K562 (cell line): ENCODE data around the gene MRPL55. TPM values are rescaled to one million over a fixed set of nuclear protein-coding genes. Genes with fewer than 3 reads are reported as not detected.

Experiments
- CCAR2 ChIP-seq: fragments of 200-400 bp; formaldehyde crosslinking; IDR thresholded peaks from 2 replicates; pipeline ENCODE4 v1.6.1; 2017; ENCODE audit warnings: mild to moderate bottlenecking, low read depth, low read length
- E2F8 ChIP-seq: fragments of 450-650 bp; IDR thresholded peaks from 2 replicates; pipeline ENCODE4 v1.7.1; 2018; ENCODE audit warnings: mild to moderate bottlenecking, low read depth; ENCODE audit not compliant: partially characterized antibody
- MBD1 ChIP-seq: fragments of 250-450 bp; sonication (Bioruptor Pico); IDR thresholded peaks from 2 replicates; pipeline ENCODE4 v1.8.0; 2022; ENCODE audit warnings: inconsistent platforms
- MCM3 ChIP-seq: fragments of 450-650 bp; IDR thresholded peaks from 2 replicates; pipeline ENCODE4 v1.6.1; 2016
- POLR2B ChIP-seq: fragments of 450-650 bp; IDR thresholded peaks from 2 replicates; pipeline ENCODE4 v1.6.1; 2018; ENCODE audit warnings: low read depth; ENCODE audit not compliant: partially characterized antibody
- RERE ChIP-seq: sonication (generic); formaldehyde crosslinking; IDR thresholded peaks from 2 replicates; pipeline ENCODE4 v1.8.0; 2023; ENCODE audit warnings: missing genetic modification reagents, mild to moderate bottlenecking, borderline replicate concordance
- THAP12 ChIP-seq: fragments of 250-450 bp; sonication (Bioruptor Pico); IDR thresholded peaks from 2 replicates; pipeline ENCODE4 v1.9.0; 2021; ENCODE audit warnings: mild to moderate bottlenecking, inconsistent platforms
- TSHZ1 ChIP-seq: fragments of 250-450 bp; sonication (Bioruptor Pico); IDR thresholded peaks from 2 replicates; pipeline ENCODE4 v1.4.0; 2020; ENCODE audit warnings: mild to moderate bottlenecking, moderate library complexity
- ZNF282 ChIP-seq: sonication (generic); formaldehyde crosslinking; IDR thresholded peaks from 2 replicates; pipeline ENCODE4 v1.8.1; 2023; ENCODE audit warnings: missing genetic modification reagents
- polyA plus RNA-seq, 8 experiments: library from polyadenylated mRNA; depleted of rRNA in 4 of 8; stranded (reverse) in 5 of 8; unstranded in 3 of 8; fragments of >200 nt; fragmentation: Nextera tagmentation in 2 of 8; fragmentation: Illumina TruSeq in 1 of 8; extraction: Ambion mirVana in 2 of 8; extraction: Trizol in 1 of 8; gene quantifications; 2 replicates each; pipeline versions ENCODE4 v1.2.1 to v1.2.3, GENCODE V29; 2011 to 2014; ENCODE audit warnings: inconsistent platforms in 1 of 8, missing spikeins in 1 of 8
- total RNA-seq, 7 experiments: library from RNA; depleted of rRNA in 6 of 7; stranded (reverse); fragments of >200 nt in 6 of 7; fragmentation: Illumina TruSeq in 2 of 7; extraction: Trizol in 2 of 7; gene quantifications; 2 replicates each; pipeline versions ENCODE4 v1.2.1 to v1.2.3, GENCODE V29; 2011 to 2021; ENCODE audit warnings: low replicate concordance in 1 of 7

The MRPL55 gene
- total and polyA plus RNA-seq, 9 of the 15 experiments (the other 6 are each of a cell fraction or from before 2014, with no cell fraction given): 34.9 to 228 (median 81.0) TPM

GRCh38 chr1:228085287-228085951 lies 23.7 kb downstream of the MRPL55 start (continued):
- TF ChIP-seq RERE (no peak), MCM3 (no peak), ZNF282 (CRISPR knock-in tag) (no peak), MBD1 (CRISPR knock-in tag) (no peak), THAP12 (CRISPR knock-in tag) (no peak), E2F8 (no peak), TSHZ1 (CRISPR knock-in tag) (no peak), CCAR2 (no peak), POLR2B (no peak)
